Neural progenitor cell (in vitro differentiated cells): ENCODE measurements around the gene PPP1R27.

ENCODE experiments used
- EZH2phosphoT487 ChIP-seq: fragments of 200-600 bp; sonication (generic); IDR thresholded peaks from 2 replicates; pipeline ENCODE4 v1.6.1; 2017; ENCODE audit warnings: antibody characterized with exemption
- TF ChIP-seq, protein P1 (sequence below): fragments of 200-600 bp; sonication (generic); IDR thresholded peaks from 2 replicates; pipeline ENCODE4 v1.5.1; 2017; ENCODE audit warnings: antibody characterized with exemption, mild to moderate bottlenecking

DNA sequence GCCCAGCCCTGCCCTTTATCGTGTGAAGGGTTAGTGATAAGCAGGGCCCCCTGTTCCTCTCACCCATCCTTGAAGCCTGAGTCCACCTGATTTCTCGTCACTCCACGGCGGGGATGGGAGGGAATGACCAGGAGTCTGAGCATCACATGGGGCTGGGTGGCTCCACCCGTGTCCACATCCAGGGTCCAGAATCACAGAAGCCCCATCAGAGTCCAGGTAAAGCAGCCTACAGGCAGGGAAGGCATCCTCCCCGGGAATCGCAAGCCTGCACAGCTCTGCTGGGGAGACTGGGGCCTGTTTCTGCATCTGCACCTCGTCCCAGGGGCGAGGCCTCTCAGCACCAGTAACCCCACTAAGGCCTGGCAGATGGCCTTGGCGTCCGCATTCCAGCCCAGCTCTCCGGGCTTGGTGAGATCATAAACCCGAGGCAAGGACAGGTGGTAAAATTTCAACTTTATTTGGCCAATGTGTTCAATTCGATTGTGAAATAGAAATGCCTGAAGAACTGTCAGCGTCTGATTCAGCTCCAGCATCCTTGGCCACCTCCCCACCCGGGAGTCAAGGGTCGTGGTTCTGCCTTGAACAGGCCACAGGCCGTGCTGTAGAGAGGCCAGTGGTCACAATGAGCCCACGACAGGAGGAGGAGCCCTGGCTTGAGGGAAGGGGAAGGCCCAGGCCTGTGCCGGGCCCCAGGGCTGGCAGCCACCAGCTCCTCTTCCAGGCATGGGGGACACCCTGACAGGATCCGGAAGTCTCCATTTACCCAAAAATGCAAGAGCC is 8.1 kb upstream of the PPP1R27 start:
- TF ChIP-seq, protein P1, sequence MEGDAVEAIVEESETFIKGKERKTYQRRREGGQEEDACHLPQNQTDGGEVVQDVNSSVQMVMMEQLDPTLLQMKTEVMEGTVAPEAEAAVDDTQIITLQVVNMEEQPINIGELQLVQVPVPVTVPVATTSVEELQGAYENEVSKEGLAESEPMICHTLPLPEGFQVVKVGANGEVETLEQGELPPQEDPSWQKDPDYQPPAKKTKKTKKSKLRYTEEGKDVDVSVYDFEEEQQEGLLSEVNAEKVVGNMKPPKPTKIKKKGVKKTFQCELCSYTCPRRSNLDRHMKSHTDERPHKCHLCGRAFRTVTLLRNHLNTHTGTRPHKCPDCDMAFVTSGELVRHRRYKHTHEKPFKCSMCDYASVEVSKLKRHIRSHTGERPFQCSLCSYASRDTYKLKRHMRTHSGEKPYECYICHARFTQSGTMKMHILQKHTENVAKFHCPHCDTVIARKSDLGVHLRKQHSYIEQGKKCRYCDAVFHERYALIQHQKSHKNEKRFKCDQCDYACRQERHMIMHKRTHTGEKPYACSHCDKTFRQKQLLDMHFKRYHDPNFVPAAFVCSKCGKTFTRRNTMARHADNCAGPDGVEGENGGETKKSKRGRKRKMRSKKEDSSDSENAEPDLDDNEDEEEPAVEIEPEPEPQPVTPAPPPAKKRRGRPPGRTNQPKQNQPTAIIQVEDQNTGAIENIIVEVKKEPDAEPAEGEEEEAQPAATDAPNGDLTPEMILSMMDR: no peak
- no peak for TF ChIP-seq EZH2phosphoT487
